Measurements from ENCODE around the gene ZNF418.
A peak's percentile ranks its signal among the peaks of the same experiment; 100 is the strongest.
"Not testable (repeated sequence)": the region's sequence is repeated elsewhere in the genome, so short reads cannot be mapped to it uniquely, and the experiment has no call there.

ZNF418 gene

DNA sequence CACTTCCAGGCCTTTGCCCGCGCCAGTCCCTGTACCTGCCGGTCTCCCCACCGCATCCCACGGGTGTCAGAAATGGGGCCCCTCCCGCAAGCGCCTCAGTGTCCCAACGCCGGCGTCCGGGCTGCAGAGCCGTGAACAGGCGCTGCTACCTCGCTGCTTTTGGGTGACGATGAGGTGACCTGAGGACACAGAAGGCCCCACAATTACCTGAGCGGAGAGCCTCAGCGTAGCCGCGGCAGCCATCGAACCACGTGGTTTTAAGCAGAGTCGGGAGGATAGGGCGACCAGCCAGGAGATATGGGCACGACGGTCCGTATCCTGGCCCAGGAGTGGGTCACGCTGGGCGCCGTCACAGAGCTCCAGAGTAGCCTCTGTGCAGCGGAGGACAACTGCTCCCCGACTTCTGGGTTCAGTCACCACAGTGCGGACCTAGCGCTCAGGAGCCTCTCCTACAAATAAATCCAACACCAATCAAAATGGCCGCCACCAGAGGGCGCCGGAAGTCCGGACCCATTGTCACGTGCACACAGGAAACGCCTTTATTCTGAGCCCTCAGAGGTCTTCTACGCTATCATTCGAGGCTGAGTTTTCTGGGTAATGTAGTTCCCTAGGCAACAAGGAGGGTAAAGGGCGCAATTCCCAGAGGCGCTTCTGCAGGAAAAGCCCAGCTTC, 46.5 kb downstream of the ZNF418 start, which contains the start of gene ZNF814:
ZNF814 (minus strand) TSS at position 478 of the 672 bp plus-strand sequence; CDS start at position 243, 235 bp downstream.
- DNase-seq (ENCODE audit: low read depth): peak; percentile 65

DNA sequence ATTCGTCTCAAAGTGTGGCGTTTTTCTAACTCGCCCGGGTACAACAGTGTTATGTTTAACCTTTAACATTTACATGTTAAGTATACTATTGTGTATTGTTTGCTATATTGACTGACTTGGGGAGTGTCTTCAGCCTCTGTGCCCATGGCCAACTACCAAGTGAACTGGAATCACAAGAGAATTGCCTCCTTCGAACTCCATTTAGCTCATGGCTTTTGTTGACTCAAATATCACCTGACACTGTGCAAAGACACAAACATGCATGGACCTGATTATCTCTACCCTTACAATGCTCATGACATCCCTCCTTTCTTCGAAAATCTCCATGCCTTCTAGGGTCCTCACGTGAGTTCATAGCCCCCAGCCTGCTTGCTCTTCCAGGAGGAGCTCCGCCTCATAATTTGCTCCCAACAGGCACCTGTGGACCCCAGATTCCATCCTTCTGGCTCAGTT, 47.1 kb downstream of the ZNF418 start:
- DNase-seq (ENCODE audit: low read depth): no peak

GRCh38 chr19:57887195-57887941, 47.8 kb downstream of the ZNF418 start:
- no peak for DNase-seq (ENCODE audit: low read depth)

- no peak for DNase-seq (ENCODE audit: low read depth)
Measured at GRCh38 chr19:57886046-57886445, 49.2 kb downstream of the ZNF418 start.

DNA sequence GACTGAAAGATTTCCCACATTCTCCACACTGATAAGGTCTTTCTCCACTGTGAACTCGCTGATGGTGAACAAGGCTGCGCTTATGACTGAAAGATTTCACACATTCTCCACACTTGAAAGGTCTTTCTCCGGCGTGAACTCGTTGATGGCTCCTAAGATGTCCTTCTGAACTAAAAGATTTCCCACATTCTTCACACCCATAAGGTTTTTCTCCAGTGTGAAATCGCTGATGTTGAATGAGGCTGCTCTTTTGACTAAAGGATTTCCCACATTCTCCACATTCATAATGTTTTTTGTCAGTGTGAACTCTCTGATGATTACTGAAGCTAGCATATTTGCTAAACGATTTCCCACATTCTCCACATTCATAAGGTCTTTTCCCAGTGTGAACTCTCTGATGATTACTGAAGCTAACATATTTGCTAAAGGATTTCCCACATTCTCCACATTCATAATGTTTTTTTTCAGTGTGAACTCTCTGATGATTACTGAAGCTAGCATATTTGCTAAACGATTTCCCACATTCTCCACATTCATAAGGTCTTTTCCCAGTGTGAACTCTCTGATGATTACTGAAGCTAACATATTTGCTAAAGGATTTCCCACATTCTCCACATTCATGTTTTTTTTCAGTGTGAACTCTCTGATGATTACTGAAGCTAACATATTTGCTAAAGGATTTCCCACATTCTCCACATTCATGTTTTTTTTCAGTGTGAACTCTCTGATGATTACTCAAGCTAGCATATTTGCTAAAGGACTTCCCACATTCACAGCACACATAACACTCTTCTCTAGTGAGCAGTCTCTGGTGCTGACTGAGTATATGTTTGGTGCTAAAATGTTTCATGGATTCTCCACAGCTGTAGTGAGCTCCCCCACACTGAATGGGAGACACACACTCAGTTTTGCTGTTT, 61.1 kb downstream of the ZNF418 start:
- DNase-seq (ENCODE audit: low read depth): not testable (repeated sequence)

DNA sequence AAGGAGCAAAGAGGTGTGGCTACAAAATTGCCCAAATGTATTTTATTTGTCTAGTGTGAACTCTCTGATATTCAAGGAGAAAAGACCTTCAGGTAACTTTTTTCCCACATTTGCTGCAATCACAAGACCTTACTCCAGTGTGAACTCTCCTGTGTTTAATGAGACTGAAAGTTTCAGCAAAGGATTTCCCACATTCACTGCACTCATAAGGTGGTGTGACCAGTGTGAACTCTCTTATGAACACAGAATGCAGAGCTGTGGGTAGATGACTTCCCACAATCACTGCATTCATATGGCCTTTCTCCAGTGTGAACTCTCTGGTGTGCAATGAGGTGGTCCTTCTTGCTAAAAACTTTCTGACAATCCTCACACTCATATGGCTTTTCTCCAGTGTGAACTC, 62.8 kb downstream of the ZNF418 start:
- DNase-seq (ENCODE audit: low read depth): no peak

Data from stimulated activated CD8-positive, alpha-beta memory T cell treated with anti-CD3 and anti-CD28 coated beads, Interleukin-12 subunit alpha, Interleukin-12 subunit beta, amount 100 ng/mL, for 4 hours (primary cell).